ENCODE measurements around the gene ADO.

DNA sequence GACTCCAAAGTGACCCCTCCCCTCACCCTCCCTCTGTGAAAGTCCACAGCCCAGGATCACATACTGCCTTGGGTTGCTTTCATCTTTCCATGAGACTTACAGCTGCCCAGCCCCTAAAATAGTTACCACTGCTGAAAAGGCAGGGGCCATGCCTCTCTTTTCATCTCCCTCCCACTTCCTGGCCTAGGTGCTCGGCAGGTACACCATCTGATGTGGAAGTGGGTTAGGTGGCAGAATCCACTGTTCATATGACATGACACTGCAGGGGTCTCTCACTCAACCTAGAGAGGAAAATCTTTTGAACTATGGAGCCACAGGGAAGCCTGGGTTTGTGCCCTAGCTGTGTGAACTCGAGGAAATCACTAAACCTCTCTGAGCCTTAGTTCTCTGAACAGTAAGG lies 38.8 kb upstream of the ADO start:
- TF ChIP-seq, protein P1, sequence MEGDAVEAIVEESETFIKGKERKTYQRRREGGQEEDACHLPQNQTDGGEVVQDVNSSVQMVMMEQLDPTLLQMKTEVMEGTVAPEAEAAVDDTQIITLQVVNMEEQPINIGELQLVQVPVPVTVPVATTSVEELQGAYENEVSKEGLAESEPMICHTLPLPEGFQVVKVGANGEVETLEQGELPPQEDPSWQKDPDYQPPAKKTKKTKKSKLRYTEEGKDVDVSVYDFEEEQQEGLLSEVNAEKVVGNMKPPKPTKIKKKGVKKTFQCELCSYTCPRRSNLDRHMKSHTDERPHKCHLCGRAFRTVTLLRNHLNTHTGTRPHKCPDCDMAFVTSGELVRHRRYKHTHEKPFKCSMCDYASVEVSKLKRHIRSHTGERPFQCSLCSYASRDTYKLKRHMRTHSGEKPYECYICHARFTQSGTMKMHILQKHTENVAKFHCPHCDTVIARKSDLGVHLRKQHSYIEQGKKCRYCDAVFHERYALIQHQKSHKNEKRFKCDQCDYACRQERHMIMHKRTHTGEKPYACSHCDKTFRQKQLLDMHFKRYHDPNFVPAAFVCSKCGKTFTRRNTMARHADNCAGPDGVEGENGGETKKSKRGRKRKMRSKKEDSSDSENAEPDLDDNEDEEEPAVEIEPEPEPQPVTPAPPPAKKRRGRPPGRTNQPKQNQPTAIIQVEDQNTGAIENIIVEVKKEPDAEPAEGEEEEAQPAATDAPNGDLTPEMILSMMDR (IDR thresholded peaks at IDR 0.05): no peak
- TF ChIP-seq POLR2A (IDR thresholded peaks at IDR 0.05): no peak
